HG02884 (cell line): ENCODE results near the gene ARAP2.

Experiments
- ATAC-seq: cut with Tn5 transposase; IDR thresholded peaks from one replicate; pipeline ENCODE4 v1.9.1; 2021; ENCODE audit warnings: mild to moderate bottlenecking, moderate library complexity; ENCODE audit not compliant: unreplicated experiment

Gene ARAP2

GRCh38 chr4:36224972-36225903 lies 19.1 kb downstream of the ARAP2 start:
- no peak for ATAC-seq

GRCh38 chr4:36222702-36223101 lies 21.6 kb downstream of the ARAP2 start:
- ATAC-seq = no peak

- ATAC-seq = no peak
Measured at GRCh38 chr4:36220776-36221175, 23.5 kb downstream of the ARAP2 start.

GRCh38 chr4:36218121-36218520 lies 26.2 kb downstream of the ARAP2 start:
- ATAC-seq = peak; percentile 66

GRCh38 chr4:36215627-36216026 lies 28.7 kb downstream of the ARAP2 start:
- ATAC-seq = no peak

- no peak for ATAC-seq
Measured at GRCh38 chr4:36214735-36215485, 29.4 kb downstream of the ARAP2 start.

GRCh38 chr4:36213977-36214376 lies 30.3 kb downstream of the ARAP2 start:
- ATAC-seq = no peak

- no peak for ATAC-seq
Measured at GRCh38 chr4:36211084-36211483, 33.2 kb downstream of the ARAP2 start.

- ATAC-seq = peak; percentile 74
Measured at GRCh38 chr4:36209941-36210649, 34.2 kb downstream of the ARAP2 start.

GRCh38 chr4:36208893-36209473 lies 35.3 kb downstream of the ARAP2 start:
- ATAC-seq = peak; percentile 68

- ATAC-seq = no peak
Measured at GRCh38 chr4:36207831-36208520, 36.3 kb downstream of the ARAP2 start.

- no peak for ATAC-seq
Measured at GRCh38 chr4:36207367-36207766, 36.9 kb downstream of the ARAP2 start.

- ATAC-seq = no peak
Measured at GRCh38 chr4:36206603-36207311, 37.6 kb downstream of the ARAP2 start.

GRCh38 chr4:36206012-36206411 lies 38.3 kb downstream of the ARAP2 start:
- ATAC-seq = no peak

- no peak for ATAC-seq
Measured at GRCh38 chr4:36198861-36199260, 45.5 kb downstream of the ARAP2 start.

GRCh38 chr4:36198068-36198808 lies 46.1 kb downstream of the ARAP2 start:
- ATAC-seq = no peak

- no peak for ATAC-seq
Measured at GRCh38 chr4:36197501-36197900, 46.8 kb downstream of the ARAP2 start.

- no peak for ATAC-seq
Measured at GRCh38 chr4:36196145-36196913, 48.0 kb downstream of the ARAP2 start.
